Keratinocyte (primary cell): ENCODE results near the gene FBN1.

Source experiments
- EZH2 ChIP-seq: IDR thresholded peaks from one replicate; pipeline ENCODE4 v1.6.1; 2012; ENCODE audit warnings: inconsistent platforms, mild to moderate bottlenecking, low read length, moderate library complexity
- TF ChIP-seq, protein P1 (sequence below), 3 experiments: IDR thresholded peaks in 1 of 3; conservative IDR thresholded peaks in 1 of 3; optimal IDR thresholded peaks in 1 of 3; 2 replicates in 2 of 3; 3 replicates in 1 of 3; pipeline versions ENCODE3 to v1.5.1; 2011; ENCODE audit warnings: low read length in 3 of 3, mild to moderate bottlenecking in 3 of 3, moderate library complexity in 2 of 3, control low read depth in 1 of 3, inconsistent platforms in 1 of 3; ENCODE audit not compliant: insufficient read depth in 2 of 3; ENCODE audit errors: extremely low read depth in 1 of 3

DNA sequence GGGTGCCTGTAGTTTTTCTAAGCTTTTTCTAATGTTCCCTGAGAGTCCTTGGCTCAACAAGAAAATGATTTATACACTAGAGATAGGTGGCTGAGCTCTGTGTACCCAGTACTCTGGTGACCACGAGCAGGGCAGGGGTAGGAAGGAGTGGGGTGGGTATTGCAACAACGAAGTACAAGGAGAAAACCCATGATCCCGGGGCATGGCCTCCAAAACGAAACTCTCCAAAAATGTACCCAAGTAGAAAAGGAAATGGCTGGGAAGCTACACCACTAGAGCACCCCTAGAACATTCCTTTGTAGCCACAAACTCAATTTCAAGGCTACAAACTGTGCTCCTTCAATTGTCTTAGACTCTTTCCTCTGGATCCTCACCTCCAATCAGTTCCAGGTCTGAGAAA, 175.4 kb downstream of the FBN1 start:
- TF ChIP-seq, protein P1, sequence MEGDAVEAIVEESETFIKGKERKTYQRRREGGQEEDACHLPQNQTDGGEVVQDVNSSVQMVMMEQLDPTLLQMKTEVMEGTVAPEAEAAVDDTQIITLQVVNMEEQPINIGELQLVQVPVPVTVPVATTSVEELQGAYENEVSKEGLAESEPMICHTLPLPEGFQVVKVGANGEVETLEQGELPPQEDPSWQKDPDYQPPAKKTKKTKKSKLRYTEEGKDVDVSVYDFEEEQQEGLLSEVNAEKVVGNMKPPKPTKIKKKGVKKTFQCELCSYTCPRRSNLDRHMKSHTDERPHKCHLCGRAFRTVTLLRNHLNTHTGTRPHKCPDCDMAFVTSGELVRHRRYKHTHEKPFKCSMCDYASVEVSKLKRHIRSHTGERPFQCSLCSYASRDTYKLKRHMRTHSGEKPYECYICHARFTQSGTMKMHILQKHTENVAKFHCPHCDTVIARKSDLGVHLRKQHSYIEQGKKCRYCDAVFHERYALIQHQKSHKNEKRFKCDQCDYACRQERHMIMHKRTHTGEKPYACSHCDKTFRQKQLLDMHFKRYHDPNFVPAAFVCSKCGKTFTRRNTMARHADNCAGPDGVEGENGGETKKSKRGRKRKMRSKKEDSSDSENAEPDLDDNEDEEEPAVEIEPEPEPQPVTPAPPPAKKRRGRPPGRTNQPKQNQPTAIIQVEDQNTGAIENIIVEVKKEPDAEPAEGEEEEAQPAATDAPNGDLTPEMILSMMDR (optimal IDR thresholded peaks at IDR 0.05 in 1 of 3, IDR thresholded peaks at IDR 0.05 in 1 of 3, conservative IDR thresholded peaks at IDR 0.05 in 1 of 3; ENCODE audit: extremely low read depth in 1 of 3, insufficient read depth in 2 of 3, low read length in 3 of 3), result no peak
- TF ChIP-seq EZH2, result no peak
